ENCODE results near the gene APC2.

APC2 gene

GRCh38 chr19:1465191-1466016 lies 15.5 kb downstream of the APC2 start:
- H3K4me1 ChIP-seq (ENCODE audit: control insufficient read depth, insufficient read depth, low read length) = peaks cover 29% of the 10 kb centered on the region
- H3K36me3 ChIP-seq (ENCODE audit: control insufficient read depth, insufficient read depth, low read length) = no peaks in the 10 kb centered on the region
- no peak overlapping the region for H3K27ac ChIP-seq (ENCODE audit: low read depth, low read length)
- peaks cover 88% of the 10 kb centered on the region for H3K27me3 ChIP-seq (ENCODE audit: control insufficient read depth, insufficient read depth, low read length)
- no peak overlapping the region for H3K9ac ChIP-seq (ENCODE audit: low read length)
- H3K9me3 ChIP-seq (ENCODE audit: control insufficient read depth, insufficient read depth, low read depth, low read length) = no peaks in the 10 kb centered on the region
- peak overlapping the region; percentile 8; the same call in 1 of the 2 replicates for H3K4me3 ChIP-seq (ENCODE audit: low read depth, low read length)

- Histone ChIP-seq H3K9me3 (ENCODE audit: control insufficient read depth, insufficient read depth, low read depth, low read length) (no peaks in the 10 kb centered on the region), H3K27me3 (ENCODE audit: control insufficient read depth, insufficient read depth, low read length) (peaks cover 88% of the 10 kb centered on the region), H3K27ac (ENCODE audit: low read depth, low read length) (no peak overlapping the region), H3K4me1 (ENCODE audit: control insufficient read depth, insufficient read depth, low read length) (peaks cover 31% of the 10 kb centered on the region), H3K36me3 (ENCODE audit: control insufficient read depth, insufficient read depth, low read length) (no peaks in the 10 kb centered on the region), H3K4me3 (ENCODE audit: low read depth, low read length) (no peak overlapping the region), H3K9ac (ENCODE audit: low read length) (no peak overlapping the region)
Observed at GRCh38 chr19:1466018-1466460, 16.1 kb downstream of the APC2 start.

GRCh38 chr19:1466461-1467214 lies 16.7 kb downstream of the APC2 start:
- Histone ChIP-seq H3K9me3 (ENCODE audit: control insufficient read depth, insufficient read depth, low read depth, low read length) (no peaks in the 10 kb centered on the region), H3K27ac (ENCODE audit: low read depth, low read length) (no peak overlapping the region), H3K36me3 (ENCODE audit: control insufficient read depth, insufficient read depth, low read length) (no peaks in the 10 kb centered on the region), H3K4me3 (ENCODE audit: low read depth, low read length) (peak overlapping the region; percentile 25), H3K27me3 (ENCODE audit: control insufficient read depth, insufficient read depth, low read length) (peaks cover 90% of the 10 kb centered on the region), H3K4me1 (ENCODE audit: control insufficient read depth, insufficient read depth, low read length) (peaks cover 37% of the 10 kb centered on the region), H3K9ac (ENCODE audit: low read length) (no peak overlapping the region)

- Histone ChIP-seq H3K4me1 (ENCODE audit: control insufficient read depth, insufficient read depth, low read length) (peaks cover 42% of the 10 kb centered on the region), H3K9me3 (ENCODE audit: control insufficient read depth, insufficient read depth, low read depth, low read length) (no peaks in the 10 kb centered on the region), H3K4me3 (ENCODE audit: low read depth, low read length) (peak overlapping the region; percentile 25), H3K9ac (ENCODE audit: low read length) (no peak overlapping the region), H3K27ac (ENCODE audit: low read depth, low read length) (no peak overlapping the region), H3K36me3 (ENCODE audit: control insufficient read depth, insufficient read depth, low read length) (no peaks in the 10 kb centered on the region), H3K27me3 (ENCODE audit: control insufficient read depth, insufficient read depth, low read length) (peaks cover 92% of the 10 kb centered on the region)
Observed at GRCh38 chr19:1467215-1467489, 17.2 kb downstream of the APC2 start.

- H3K9me3 ChIP-seq (ENCODE audit: control insufficient read depth, insufficient read depth, low read depth, low read length) = no peaks in the 10 kb centered on the region
- peak overlapping the region; percentile 25 for H3K4me3 ChIP-seq (ENCODE audit: low read depth, low read length)
- H3K4me1 ChIP-seq (ENCODE audit: control insufficient read depth, insufficient read depth, low read length) = peaks cover 42% of the 10 kb centered on the region
- H3K9ac ChIP-seq (ENCODE audit: low read length) = no peak overlapping the region
- no peaks in the 10 kb centered on the region for H3K36me3 ChIP-seq (ENCODE audit: control insufficient read depth, insufficient read depth, low read length)
- H3K27ac ChIP-seq (ENCODE audit: low read depth, low read length) = no peak overlapping the region
- H3K27me3 ChIP-seq (ENCODE audit: control insufficient read depth, insufficient read depth, low read length) = peaks cover 98% of the 10 kb centered on the region
Observed at GRCh38 chr19:1467490-1468273, 17.8 kb downstream of the APC2 start.

GRCh38 chr19:1468274-1468820 lies 18.4 kb downstream of the APC2 start:
- peaks cover 42% of the 10 kb centered on the region for H3K4me1 ChIP-seq (ENCODE audit: control insufficient read depth, insufficient read depth, low read length)
- H3K27me3 ChIP-seq (ENCODE audit: control insufficient read depth, insufficient read depth, low read length) = peaks cover 100% of the 10 kb centered on the region

GRCh38 chr19:1468821-1469254 lies 18.9 kb downstream of the APC2 start:
- no peak overlapping the region for H3K27ac ChIP-seq (ENCODE audit: low read depth, low read length)
- peaks cover 100% of the 10 kb centered on the region for H3K27me3 ChIP-seq (ENCODE audit: control insufficient read depth, insufficient read depth, low read length)
- no peak overlapping the region for H3K9ac ChIP-seq (ENCODE audit: low read length)
- no peaks in the 10 kb centered on the region for H3K9me3 ChIP-seq (ENCODE audit: control insufficient read depth, insufficient read depth, low read depth, low read length)
- H3K4me3 ChIP-seq (ENCODE audit: low read depth, low read length) = peak overlapping the region; percentile 31; the same call in 1 of the 2 replicates
- H3K4me1 ChIP-seq (ENCODE audit: control insufficient read depth, insufficient read depth, low read length) = peaks cover 42% of the 10 kb centered on the region
- H3K36me3 ChIP-seq (ENCODE audit: control insufficient read depth, insufficient read depth, low read length) = no peaks in the 10 kb centered on the region

More at GRCh38 chr19:1468274-1468820, 18.4 kb downstream of the APC2 start:
- Histone ChIP-seq H3K9me3 (ENCODE audit: control insufficient read depth, insufficient read depth, low read depth, low read length) (no peaks in the 10 kb centered on the region), H3K4me3 (ENCODE audit: low read depth, low read length) (0 out of 2 replicates have a peak overlapping the region, but pooled peaks have one; percentile 25), H3K36me3 (ENCODE audit: control insufficient read depth, insufficient read depth, low read length) (no peaks in the 10 kb centered on the region), H3K27ac (ENCODE audit: low read depth, low read length) (no peak overlapping the region), H3K9ac (ENCODE audit: low read length) (no peak overlapping the region)

GRCh38 chr19:1469255-1470054 lies 19.5 kb downstream of the APC2 start:
- peaks cover 42% of the 10 kb centered on the region for H3K4me1 ChIP-seq (ENCODE audit: control insufficient read depth, insufficient read depth, low read length)

GRCh38 chr19:1470055-1470304 lies 20.1 kb downstream of the APC2 start:
- Histone ChIP-seq H3K9ac (ENCODE audit: low read length) (no peak overlapping the region), H3K36me3 (ENCODE audit: control insufficient read depth, insufficient read depth, low read length) (peaks cover 5% of the 10 kb centered on the region; the same call in 1 of the 2 replicates), H3K9me3 (ENCODE audit: control insufficient read depth, insufficient read depth, low read depth, low read length) (no peaks in the 10 kb centered on the region), H3K27ac (ENCODE audit: low read depth, low read length) (no peak overlapping the region), H3K4me1 (ENCODE audit: control insufficient read depth, insufficient read depth, low read length) (peaks cover 41% of the 10 kb centered on the region), H3K27me3 (ENCODE audit: control insufficient read depth, insufficient read depth, low read length) (peaks cover 93% of the 10 kb centered on the region), H3K4me3 (ENCODE audit: low read depth, low read length) (peak overlapping the region; percentile 52)

More at GRCh38 chr19:1469255-1470054, 19.5 kb downstream of the APC2 start:
- peak overlapping the region; percentile 52 for H3K4me3 ChIP-seq (ENCODE audit: low read depth, low read length)
- H3K9ac ChIP-seq (ENCODE audit: low read length) = no peak overlapping the region
- peaks cover 98% of the 10 kb centered on the region for H3K27me3 ChIP-seq (ENCODE audit: control insufficient read depth, insufficient read depth, low read length)
- H3K9me3 ChIP-seq (ENCODE audit: control insufficient read depth, insufficient read depth, low read depth, low read length) = no peaks in the 10 kb centered on the region
- H3K27ac ChIP-seq (ENCODE audit: low read depth, low read length) = no peak overlapping the region
- no peaks in the 10 kb centered on the region for H3K36me3 ChIP-seq (ENCODE audit: control insufficient read depth, insufficient read depth, low read length)

- H3K4me3 ChIP-seq (ENCODE audit: low read depth, low read length) = peak overlapping the region; percentile 52
- peak overlapping the region; percentile 15 for H3K9ac ChIP-seq (ENCODE audit: low read length)
- H3K36me3 ChIP-seq (ENCODE audit: control insufficient read depth, insufficient read depth, low read length) = peaks cover 5% of the 10 kb centered on the region; the same call in 1 of the 2 replicates
- no peaks in the 10 kb centered on the region for H3K9me3 ChIP-seq (ENCODE audit: control insufficient read depth, insufficient read depth, low read depth, low read length)
- H3K4me1 ChIP-seq (ENCODE audit: control insufficient read depth, insufficient read depth, low read length) = peaks cover 37% of the 10 kb centered on the region
- no peak overlapping the region for H3K27ac ChIP-seq (ENCODE audit: low read depth, low read length)
- peaks cover 88% of the 10 kb centered on the region for H3K27me3 ChIP-seq (ENCODE audit: control insufficient read depth, insufficient read depth, low read length)
Observed at GRCh38 chr19:1470305-1471009, 20.5 kb downstream of the APC2 start.

All from HUES6 (cell line).